Liver (tissue), 9 donors: Measurements from ENCODE around the gene TBL1XR1. TPM values are rescaled to one million over a fixed set of nuclear protein-coding genes. Genes with fewer than 3 reads are reported as not detected.

Source experiments
- DNase-seq: peaks from one replicate; pipeline ENCODE4 v3.0.0-alpha.2; 2017; ENCODE audit warnings: low spot score
- H3K27ac ChIP-seq, 2 donors: one replicate each; pipeline ENCODE4 v1.7.0; 2013; ENCODE audit warnings: inconsistent platforms in 2 of 2, low read length in 2 of 2, control low read depth in 1 of 2, low read depth in 1 of 2, mild to moderate bottlenecking in 1 of 2
- H3K27me3 ChIP-seq, 4 donors: one replicate each; pipeline versions ENCODE4 v1.6.1 to v1.7.0; 2013; ENCODE audit warnings: low read length in 3 of 4, inconsistent platforms in 1 of 4, mild to moderate bottlenecking in 1 of 4, moderate library complexity in 1 of 4; ENCODE audit not compliant: control insufficient read depth in 4 of 4, insufficient read depth in 4 of 4
- H3K36me3 ChIP-seq, 4 donors: one replicate each; pipeline versions ENCODE4 v1.6.1 to v1.7.0; 2013; ENCODE audit warnings: low read length in 3 of 4, mild to moderate bottlenecking in 3 of 4, low read depth in 1 of 4, moderate library complexity in 1 of 4; ENCODE audit not compliant: control insufficient read depth in 4 of 4, insufficient read depth in 3 of 4
- H3K4me1 ChIP-seq, 4 donors: one replicate each; pipeline versions ENCODE4 v1.6.1 to v1.7.0; 2013; ENCODE audit warnings: low read length in 3 of 4, mild to moderate bottlenecking in 3 of 4, moderate library complexity in 1 of 4; ENCODE audit not compliant: control insufficient read depth in 4 of 4, insufficient read depth in 4 of 4
- H3K4me3 ChIP-seq, 3 donors: one replicate each; pipeline versions ENCODE4 v1.6.1 to v1.7.0; 2013; ENCODE audit warnings: low read length in 3 of 3, control low read depth in 1 of 3, low read depth in 1 of 3, mild to moderate bottlenecking in 1 of 3
- H3K9ac ChIP-seq, 2 donors: one replicate each; pipeline ENCODE4 v1.7.0; 2013; ENCODE audit warnings: low read length in 2 of 2, mild to moderate bottlenecking in 2 of 2, moderate library complexity in 2 of 2, control low read depth in 1 of 2, low read depth in 1 of 2
- H3K9me3 ChIP-seq, 4 donors: one replicate each; pipeline versions ENCODE4 v1.6.1 to v1.7.0; 2013; ENCODE audit warnings: low read length in 3 of 4; ENCODE audit not compliant: control insufficient read depth in 4 of 4
- EGR1 ChIP-seq, 2 donors: IDR thresholded peaks; 2 replicates each; pipeline ENCODE4 v1.6.1; 2016 to 2018; ENCODE audit warnings: antibody characterized with exemption in 2 of 2, low read depth in 2 of 2
- HNF4A ChIP-seq, 2 donors: conservative IDR thresholded peaks; 2 replicates each; pipeline ENCODE4 v1.6.1; 2016; ENCODE audit warnings: antibody characterized with exemption in 2 of 2, mild to moderate bottlenecking in 2 of 2
- HNF4G ChIP-seq: IDR thresholded peaks from 2 replicates; pipeline ENCODE4 v1.6.1; 2016; ENCODE audit warnings: antibody characterized with exemption
- JUND ChIP-seq, 2 donors: IDR thresholded peaks; 2 replicates each; pipeline ENCODE4 v1.6.1; 2016; ENCODE audit warnings: antibody characterized with exemption in 2 of 2
- NR2F2 ChIP-seq: IDR thresholded peaks from 2 replicates; pipeline ENCODE4 v1.6.1; 2016; ENCODE audit warnings: antibody characterized with exemption
- RAD21 ChIP-seq, 2 donors: IDR thresholded peaks; 2 replicates each; pipeline ENCODE4 v1.6.1; 2016; ENCODE audit warnings: antibody characterized with exemption in 2 of 2, mild to moderate bottlenecking in 2 of 2
- RXRA ChIP-seq, 2 donors: IDR thresholded peaks; 2 replicates each; pipeline ENCODE4 v1.6.1; 2017 to 2018; ENCODE audit warnings: antibody characterized with exemption in 2 of 2, mild to moderate bottlenecking in 1 of 2
- SP1 ChIP-seq: IDR thresholded peaks from 2 replicates; pipeline ENCODE4 v1.6.1; 2018; ENCODE audit warnings: antibody characterized with exemption, mild to moderate bottlenecking
- YY1 ChIP-seq: IDR thresholded peaks from 2 replicates; pipeline ENCODE4 v1.6.1; 2016; ENCODE audit warnings: antibody characterized with exemption, mild to moderate bottlenecking
- WGBS: extraction: QIAGEN DNeasy Blood & Tissue Kit; methylation state at CpG from one replicate; pipeline ENCODE4 v1.1.7; 2013; 5-methylcytosine and 5-hydroxymethylcytosine counted together
- polyA plus RNA-seq, 2 donors: library from polyadenylated mRNA; stranded (reverse) in 1 of 2; unstranded in 1 of 2; fragments of 200-250 nt in 1 of 2; fragments of >200 nt in 1 of 2; fragmentation: Nextera tagmentation in 1 of 2; extraction: Ambion mirVana in 1 of 2; gene quantifications; one replicate each; pipeline versions ENCODE4 v1.2.1 to v1.2.3, GENCODE V29; 2013 to 2015
- total RNA-seq, 2 donors: library from RNA; depleted of rRNA; stranded (reverse); fragments of >200 nt; gene quantifications; one replicate each; pipeline ENCODE4 v1.2.3, GENCODE V29; 2014
- TF ChIP-seq, protein P1 (sequence below): IDR thresholded peaks from 2 replicates; pipeline ENCODE4 v1.6.1; 2016; ENCODE audit warnings: antibody characterized with exemption
- TF ChIP-seq, protein P2 (sequence below): IDR thresholded peaks from 2 replicates; pipeline ENCODE4 v1.6.1; 2016; ENCODE audit warnings: antibody characterized with exemption
- TF ChIP-seq, protein P3 (sequence below): IDR thresholded peaks from 2 replicates; pipeline ENCODE4 v1.6.1; 2016; ENCODE audit warnings: antibody characterized with exemption
- TF ChIP-seq, protein P4 (sequence below): IDR thresholded peaks from 2 replicates; pipeline ENCODE4 v1.6.1; 2016; ENCODE audit warnings: antibody characterized with exemption, mild to moderate bottlenecking
- TF ChIP-seq, protein P5 (sequence below): fragments of 150-350 bp; IDR thresholded peaks from 2 replicates; pipeline ENCODE4 v1.5.1; 2017; ENCODE audit warnings: improper control_type of control experiment, low read depth, low read length; ENCODE audit not compliant: missing input control
- donor health status: healthy.
- donor health status: healthy.
- donor health status: healthy.
- donor health status: healthy.
- donor health status: healthy.

The TBL1XR1 gene
- total and polyA plus RNA-seq, 4 donors: 10.3 to 65.9 (median 33.2) TPM

DNA sequence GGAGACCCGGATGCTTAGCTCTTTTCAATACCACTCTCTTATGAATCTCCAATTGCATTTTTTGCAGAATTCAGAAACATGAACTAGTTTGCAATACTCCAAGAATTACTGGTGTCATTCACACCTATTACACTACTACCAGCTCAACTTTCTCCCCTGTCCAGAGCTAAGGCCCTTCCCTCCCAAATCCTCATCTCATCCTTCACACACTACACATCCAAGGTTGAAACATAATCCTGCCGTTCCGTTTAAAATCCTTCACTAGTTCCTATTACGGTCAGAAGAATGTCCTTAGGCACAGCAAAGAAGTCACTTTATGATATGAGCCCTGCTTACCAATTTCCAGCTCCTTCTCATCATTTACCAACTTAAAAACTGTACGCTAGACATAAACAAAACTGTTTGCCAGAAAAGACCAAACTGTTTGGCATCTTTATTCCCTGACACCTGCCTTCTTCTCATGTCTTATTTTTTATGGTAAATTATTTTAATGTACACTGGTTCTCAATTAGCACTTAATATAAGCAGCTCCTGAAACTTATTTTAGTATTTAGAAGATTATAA, 22.6 kb downstream of the TBL1XR1 start:
- TF ChIP-seq HNF4G: no peak
- TF ChIP-seq, protein P1, sequence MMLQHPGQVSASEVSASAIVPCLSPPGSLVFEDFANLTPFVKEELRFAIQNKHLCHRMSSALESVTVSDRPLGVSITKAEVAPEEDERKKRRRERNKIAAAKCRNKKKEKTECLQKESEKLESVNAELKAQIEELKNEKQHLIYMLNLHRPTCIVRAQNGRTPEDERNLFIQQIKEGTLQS: no peak
- TF ChIP-seq RXRA (IDR thresholded peaks at IDR 0.05): no peak
- TF ChIP-seq YY1: no peak
- TF ChIP-seq, protein P2, sequence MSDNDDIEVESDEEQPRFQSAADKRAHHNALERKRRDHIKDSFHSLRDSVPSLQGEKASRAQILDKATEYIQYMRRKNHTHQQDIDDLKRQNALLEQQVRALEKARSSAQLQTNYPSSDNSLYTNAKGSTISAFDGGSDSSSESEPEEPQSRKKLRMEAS: no peak
- TF ChIP-seq, protein P3, sequence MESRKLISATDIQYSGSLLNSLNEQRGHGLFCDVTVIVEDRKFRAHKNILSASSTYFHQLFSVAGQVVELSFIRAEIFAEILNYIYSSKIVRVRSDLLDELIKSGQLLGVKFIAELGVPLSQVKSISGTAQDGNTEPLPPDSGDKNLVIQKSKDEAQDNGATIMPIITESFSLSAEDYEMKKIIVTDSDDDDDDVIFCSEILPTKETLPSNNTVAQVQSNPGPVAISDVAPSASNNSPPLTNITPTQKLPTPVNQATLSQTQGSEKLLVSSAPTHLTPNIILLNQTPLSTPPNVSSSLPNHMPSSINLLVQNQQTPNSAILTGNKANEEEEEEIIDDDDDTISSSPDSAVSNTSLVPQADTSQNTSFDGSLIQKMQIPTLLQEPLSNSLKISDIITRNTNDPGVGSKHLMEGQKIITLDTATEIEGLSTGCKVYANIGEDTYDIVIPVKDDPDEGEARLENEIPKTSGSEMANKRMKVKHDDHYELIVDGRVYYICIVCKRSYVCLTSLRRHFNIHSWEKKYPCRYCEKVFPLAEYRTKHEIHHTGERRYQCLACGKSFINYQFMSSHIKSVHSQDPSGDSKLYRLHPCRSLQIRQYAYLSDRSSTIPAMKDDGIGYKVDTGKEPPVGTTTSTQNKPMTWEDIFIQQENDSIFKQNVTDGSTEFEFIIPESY: no peak
- TF ChIP-seq JUND (IDR thresholded peaks at IDR 0.05): no peak
- TF ChIP-seq EGR1 (IDR thresholded peaks at IDR 0.05; ENCODE audit: low read depth in 2 of 2): no peak
- TF ChIP-seq, protein P4, sequence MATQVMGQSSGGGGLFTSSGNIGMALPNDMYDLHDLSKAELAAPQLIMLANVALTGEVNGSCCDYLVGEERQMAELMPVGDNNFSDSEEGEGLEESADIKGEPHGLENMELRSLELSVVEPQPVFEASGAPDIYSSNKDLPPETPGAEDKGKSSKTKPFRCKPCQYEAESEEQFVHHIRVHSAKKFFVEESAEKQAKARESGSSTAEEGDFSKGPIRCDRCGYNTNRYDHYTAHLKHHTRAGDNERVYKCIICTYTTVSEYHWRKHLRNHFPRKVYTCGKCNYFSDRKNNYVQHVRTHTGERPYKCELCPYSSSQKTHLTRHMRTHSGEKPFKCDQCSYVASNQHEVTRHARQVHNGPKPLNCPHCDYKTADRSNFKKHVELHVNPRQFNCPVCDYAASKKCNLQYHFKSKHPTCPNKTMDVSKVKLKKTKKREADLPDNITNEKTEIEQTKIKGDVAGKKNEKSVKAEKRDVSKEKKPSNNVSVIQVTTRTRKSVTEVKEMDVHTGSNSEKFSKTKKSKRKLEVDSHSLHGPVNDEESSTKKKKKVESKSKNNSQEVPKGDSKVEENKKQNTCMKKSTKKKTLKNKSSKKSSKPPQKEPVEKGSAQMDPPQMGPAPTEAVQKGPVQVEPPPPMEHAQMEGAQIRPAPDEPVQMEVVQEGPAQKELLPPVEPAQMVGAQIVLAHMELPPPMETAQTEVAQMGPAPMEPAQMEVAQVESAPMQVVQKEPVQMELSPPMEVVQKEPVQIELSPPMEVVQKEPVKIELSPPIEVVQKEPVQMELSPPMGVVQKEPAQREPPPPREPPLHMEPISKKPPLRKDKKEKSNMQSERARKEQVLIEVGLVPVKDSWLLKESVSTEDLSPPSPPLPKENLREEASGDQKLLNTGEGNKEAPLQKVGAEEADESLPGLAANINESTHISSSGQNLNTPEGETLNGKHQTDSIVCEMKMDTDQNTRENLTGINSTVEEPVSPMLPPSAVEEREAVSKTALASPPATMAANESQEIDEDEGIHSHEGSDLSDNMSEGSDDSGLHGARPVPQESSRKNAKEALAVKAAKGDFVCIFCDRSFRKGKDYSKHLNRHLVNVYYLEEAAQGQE: no peak
- TF ChIP-seq NR2F2: no peak
- TF ChIP-seq SP1: no peak
- no peak for TF ChIP-seq RAD21 (IDR thresholded peaks at IDR 0.05)
- TF ChIP-seq, protein P5, sequence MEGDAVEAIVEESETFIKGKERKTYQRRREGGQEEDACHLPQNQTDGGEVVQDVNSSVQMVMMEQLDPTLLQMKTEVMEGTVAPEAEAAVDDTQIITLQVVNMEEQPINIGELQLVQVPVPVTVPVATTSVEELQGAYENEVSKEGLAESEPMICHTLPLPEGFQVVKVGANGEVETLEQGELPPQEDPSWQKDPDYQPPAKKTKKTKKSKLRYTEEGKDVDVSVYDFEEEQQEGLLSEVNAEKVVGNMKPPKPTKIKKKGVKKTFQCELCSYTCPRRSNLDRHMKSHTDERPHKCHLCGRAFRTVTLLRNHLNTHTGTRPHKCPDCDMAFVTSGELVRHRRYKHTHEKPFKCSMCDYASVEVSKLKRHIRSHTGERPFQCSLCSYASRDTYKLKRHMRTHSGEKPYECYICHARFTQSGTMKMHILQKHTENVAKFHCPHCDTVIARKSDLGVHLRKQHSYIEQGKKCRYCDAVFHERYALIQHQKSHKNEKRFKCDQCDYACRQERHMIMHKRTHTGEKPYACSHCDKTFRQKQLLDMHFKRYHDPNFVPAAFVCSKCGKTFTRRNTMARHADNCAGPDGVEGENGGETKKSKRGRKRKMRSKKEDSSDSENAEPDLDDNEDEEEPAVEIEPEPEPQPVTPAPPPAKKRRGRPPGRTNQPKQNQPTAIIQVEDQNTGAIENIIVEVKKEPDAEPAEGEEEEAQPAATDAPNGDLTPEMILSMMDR: no peak
- no peak for TF ChIP-seq HNF4A (conservative IDR thresholded peaks at IDR 0.05)
- Histone ChIP-seq H3K4me1 (peaks cover 0 to 3% (median 3%) of the 10 kb centered on the region in 4 donors), H3K4me3 (no peak overlapping the region), H3K27ac (no peak overlapping the region), H3K27me3 (no peaks in the 10 kb centered on the region), H3K36me3 (no peaks in the 10 kb centered on the region), H3K9ac (no peak overlapping the region), H3K9me3 (no peaks in the 10 kb centered on the region)
- WGBS: 90% methylated on average over 5 of the region's 5 CpGs
- no peak for DNase-seq
